ENCODE results near the gene SLC4A5.

DNA sequence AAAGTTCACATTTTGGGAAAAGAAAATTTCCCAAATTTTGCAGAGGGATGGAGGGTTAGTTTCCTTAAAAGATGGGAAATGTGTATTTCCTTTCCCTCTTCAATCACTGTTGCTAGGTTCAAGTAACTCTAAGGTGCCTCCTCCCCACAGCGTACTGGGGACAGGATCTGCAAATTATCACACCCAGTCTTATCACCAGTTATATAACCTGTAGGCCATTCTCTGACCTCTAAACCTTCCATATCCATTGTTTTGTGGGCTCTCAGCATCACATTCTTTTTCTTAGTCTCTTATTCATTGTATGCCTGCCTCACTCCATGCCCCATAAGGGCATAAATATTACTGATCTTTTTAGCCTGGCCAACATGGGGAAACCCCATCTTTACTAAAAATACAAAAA is 148.4 kb downstream of the SLC4A5 start:
- TF ChIP-seq POLR2A (IDR thresholded peaks at IDR 0.05): no peak
- TF ChIP-seq, protein P1, sequence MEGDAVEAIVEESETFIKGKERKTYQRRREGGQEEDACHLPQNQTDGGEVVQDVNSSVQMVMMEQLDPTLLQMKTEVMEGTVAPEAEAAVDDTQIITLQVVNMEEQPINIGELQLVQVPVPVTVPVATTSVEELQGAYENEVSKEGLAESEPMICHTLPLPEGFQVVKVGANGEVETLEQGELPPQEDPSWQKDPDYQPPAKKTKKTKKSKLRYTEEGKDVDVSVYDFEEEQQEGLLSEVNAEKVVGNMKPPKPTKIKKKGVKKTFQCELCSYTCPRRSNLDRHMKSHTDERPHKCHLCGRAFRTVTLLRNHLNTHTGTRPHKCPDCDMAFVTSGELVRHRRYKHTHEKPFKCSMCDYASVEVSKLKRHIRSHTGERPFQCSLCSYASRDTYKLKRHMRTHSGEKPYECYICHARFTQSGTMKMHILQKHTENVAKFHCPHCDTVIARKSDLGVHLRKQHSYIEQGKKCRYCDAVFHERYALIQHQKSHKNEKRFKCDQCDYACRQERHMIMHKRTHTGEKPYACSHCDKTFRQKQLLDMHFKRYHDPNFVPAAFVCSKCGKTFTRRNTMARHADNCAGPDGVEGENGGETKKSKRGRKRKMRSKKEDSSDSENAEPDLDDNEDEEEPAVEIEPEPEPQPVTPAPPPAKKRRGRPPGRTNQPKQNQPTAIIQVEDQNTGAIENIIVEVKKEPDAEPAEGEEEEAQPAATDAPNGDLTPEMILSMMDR (IDR thresholded peaks at IDR 0.05): no peak
- no peak for TF ChIP-seq POLR2AphosphoS5 (IDR thresholded peaks at IDR 0.05)

All from prostate gland (tissue), 2 donors.